ENCODE data around the gene CACNA2D4. TPM values are rescaled to one million over a fixed set of nuclear protein-coding genes. Genes with fewer than 3 reads are reported as not detected.

The CACNA2D4 gene
- total RNA-seq, 4 donors from 2014 or later: 10.1 to 16.2 (median 11.4) TPM

- peaks cover 0 to 22% (median 2%) of the 10 kb centered on the region in 4 donors for H3K4me1 ChIP-seq
- H3K9me3 ChIP-seq: no peaks in the 10 kb centered on the region
- WGBS, 2 donors: 83 to 87% methylated on average over 11 of the region's 11 CpGs
- no peak for DNase-seq (ENCODE audit: low spot score in 2 of 2)
- no peaks in the 10 kb centered on the region for H3K36me3 ChIP-seq
- no peak overlapping the region for H3K27ac ChIP-seq
- no peak overlapping the region for H3K4me3 ChIP-seq
- H3K27me3 ChIP-seq: peaks cover 0 to 6% of the 10 kb centered on the region in 2 donors
- no peak for TF ChIP-seq CTCF (IDR thresholded peaks at IDR 0.05)
- no peak for TF ChIP-seq POLR2A (IDR thresholded peaks at IDR 0.05)
- TF ChIP-seq EP300 (IDR thresholded peaks at IDR 0.05): no peak
Observed at GRCh38 chr12:1929241-1929984, 11.0 kb upstream of the CACNA2D4 start.

DNA sequence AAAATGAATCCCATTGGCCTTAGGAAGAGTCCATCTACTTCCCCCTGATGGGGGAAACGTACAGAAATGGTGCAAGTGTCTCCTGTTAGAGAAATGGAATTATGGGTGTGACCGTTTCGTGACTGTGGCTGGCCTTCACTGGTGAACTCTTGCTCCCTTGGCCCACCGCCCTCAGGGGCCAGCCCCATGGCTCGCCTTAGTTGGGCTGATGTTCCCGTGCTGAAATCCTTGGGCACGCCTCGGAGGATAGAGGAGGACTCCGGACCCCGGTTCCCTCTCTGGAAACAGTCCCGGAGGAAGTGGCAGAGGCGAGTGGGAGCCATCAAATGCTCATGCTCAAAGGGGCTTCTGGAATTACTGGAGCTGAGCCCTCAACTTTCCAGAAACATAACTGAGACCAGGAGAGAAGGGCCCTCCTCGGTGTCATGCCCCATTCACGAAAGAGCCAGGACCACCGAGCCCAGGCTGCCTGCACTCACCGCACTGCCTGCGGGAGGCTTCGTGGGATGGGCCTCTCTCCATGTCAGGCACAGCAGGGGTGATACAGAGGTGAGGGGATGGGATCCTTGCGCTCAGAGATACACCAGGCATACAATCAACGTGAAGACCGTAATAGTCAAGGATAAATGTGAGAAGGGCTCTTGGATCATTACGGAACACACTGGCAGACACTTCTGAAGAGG lies 10.1 kb upstream of the CACNA2D4 start:
- 83 to 88% methylated on average over 22 of the region's 22 CpGs for WGBS, 2 donors
- no peak for TF ChIP-seq POLR2A (IDR thresholded peaks at IDR 0.05)
- TF ChIP-seq CTCF (IDR thresholded peaks at IDR 0.05): no peak
- TF ChIP-seq EP300 (IDR thresholded peaks at IDR 0.05): no peak
- Histone ChIP-seq H3K27me3 (peaks cover 0 to 6% of the 10 kb centered on the region in 2 donors), H3K36me3 (no peaks in the 10 kb centered on the region), H3K9me3 (no peaks in the 10 kb centered on the region), H3K4me3 (no peak overlapping the region), H3K27ac (no peak overlapping the region), H3K4me1 (peaks cover 0 to 22% (median 2%) of the 10 kb centered on the region in 4 donors)
- DNase-seq (ENCODE audit: low spot score in 2 of 2): no peak

- DNase-seq (ENCODE audit: low spot score in 2 of 2): no peak
- no peaks in the 10 kb centered on the region for H3K9me3 ChIP-seq
- no peak overlapping the region for H3K27ac ChIP-seq
- 62 to 68% methylated on average over 8 to 12 of the region's 15 CpGs for WGBS, 2 donors
- H3K4me1 ChIP-seq: peaks cover 0 to 22% (median 0%) of the 10 kb centered on the region in 4 donors
- peaks cover 0 to 6% of the 10 kb centered on the region in 2 donors for H3K27me3 ChIP-seq
- no peaks in the 10 kb centered on the region for H3K36me3 ChIP-seq
- H3K4me3 ChIP-seq: no peak overlapping the region
- TF ChIP-seq CTCF (IDR thresholded peaks at IDR 0.05) (no peak), POLR2A (IDR thresholded peaks at IDR 0.05) (no peak), EP300 (IDR thresholded peaks at IDR 0.05) (no peak)
Observed at GRCh38 chr12:1927751-1928351, 9.4 kb upstream of the CACNA2D4 start.

DNA sequence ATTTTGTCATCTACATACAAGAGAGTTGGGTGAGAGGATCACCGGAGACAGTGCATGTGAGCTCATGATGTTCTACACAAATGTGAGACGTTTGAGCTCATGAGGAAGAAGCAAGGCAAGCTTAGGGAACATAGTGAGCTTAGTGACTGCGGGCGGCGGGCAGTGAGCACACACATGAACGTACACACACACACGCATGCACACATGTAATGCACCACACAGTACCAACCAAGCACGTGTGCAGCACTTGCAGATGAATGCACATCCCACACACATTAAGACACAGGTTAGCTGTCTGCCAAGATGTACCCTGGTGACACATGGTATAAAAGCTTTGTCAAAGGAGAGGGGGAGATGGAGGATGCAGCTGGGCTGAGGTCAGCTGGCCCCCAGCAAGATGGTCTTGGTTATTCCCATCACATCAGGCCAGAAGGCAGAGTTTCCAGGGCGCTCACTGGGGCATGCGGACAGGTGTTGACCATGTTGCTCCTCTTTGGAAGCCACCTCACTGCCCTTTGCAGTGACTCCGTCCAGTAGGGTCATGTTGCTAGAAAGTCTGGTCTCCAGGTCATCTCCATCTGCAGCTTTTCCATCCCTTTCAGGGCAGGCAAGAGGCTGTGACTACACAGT lies 8.7 kb upstream of the CACNA2D4 start:
- 94% methylated on average over 10 to 11 of the region's 11 CpGs for WGBS, 2 donors
- TF ChIP-seq CTCF (IDR thresholded peaks at IDR 0.05) (no peak), EP300 (IDR thresholded peaks at IDR 0.05) (no peak), POLR2A (IDR thresholded peaks at IDR 0.05) (no peak)
- Histone ChIP-seq H3K4me3 (no peak overlapping the region), H3K9me3 (no peaks in the 10 kb centered on the region), H3K36me3 (no peaks in the 10 kb centered on the region), H3K27me3 (peaks cover 0 to 6% of the 10 kb centered on the region in 2 donors), H3K4me1 (peaks cover 0 to 18% (median 0%) of the 10 kb centered on the region in 4 donors), H3K27ac (no peak overlapping the region)
- no peak for DNase-seq (ENCODE audit: low spot score in 2 of 2)
